GM12878 (cell line): ENCODE measurements around the gene RAPGEF1. TPM values are rescaled to one million over a fixed set of nuclear protein-coding genes. Genes with fewer than 3 reads are reported as not detected.

Source experiments
- CEBPZ ChIP-seq: fragments of 150-350 bp; IDR thresholded peaks from 2 replicates; pipeline ENCODE4 v1.6.1; 2016; ENCODE audit warnings: low read depth, low read length
- KDM1A ChIP-seq: fragments of 200-600 bp; sonication (generic); IDR thresholded peaks from 2 replicates; pipeline ENCODE4 v1.6.1; 2016; ENCODE audit warnings: borderline replicate concordance
- MTA3 ChIP-seq: IDR thresholded peaks from 2 replicates; pipeline ENCODE4 v1.6.1; 2012; ENCODE audit warnings: low read length, inconsistent platforms, borderline replicate concordance
- MYC ChIP-seq: IDR thresholded peaks from 2 replicates; pipeline ENCODE4 v1.6.1; 2011; ENCODE audit warnings: mild to moderate bottlenecking, low read length, moderate library complexity, inconsistent platforms; ENCODE audit not compliant: insufficient read depth, insufficient replicate concordance, insufficient read length, severe bottlenecking
- NRF1 ChIP-seq: conservative IDR thresholded peaks from 2 replicates; pipeline ENCODE4 v1.6.1; 2011; ENCODE audit warnings: mild to moderate bottlenecking, low read depth, low read length, improper control_type of control experiment
- RAD51 ChIP-seq: fragments of 450-650 bp; IDR thresholded peaks from 2 replicates; pipeline ENCODE4 v1.6.1; 2016; ENCODE audit warnings: moderate library complexity, mild to moderate bottlenecking, inconsistent platforms
- SIX5 ChIP-seq: IDR thresholded peaks from 2 replicates; pipeline ENCODE4 v1.6.1; 2011; ENCODE audit warnings: mild to moderate bottlenecking, low read depth, low read length, moderate library complexity; ENCODE audit not compliant: severe bottlenecking
- ZBTB4 ChIP-seq: fragments of 450-650 bp; formaldehyde crosslinking; IDR thresholded peaks from 2 replicates; pipeline ENCODE4 v1.4.0; 2022; ENCODE audit warnings: mild to moderate bottlenecking, moderate library complexity
- polyA plus RNA-seq, 11 experiments: library from polyadenylated mRNA; depleted of rRNA in 4 of 11; unstranded in 6 of 11; stranded (reverse) in 5 of 11; fragments of >200 nt; fragmentation: Nextera tagmentation in 4 of 11; fragmentation: Illumina TruSeq in 1 of 11; extraction: Ambion mirVana in 4 of 11; extraction: Trizol in 1 of 11; gene quantifications; 1 replicate in 1 of 11; 2 replicates in 10 of 11; pipeline versions ENCODE4 v1.2.1 to v1.2.3, GENCODE V29; 2011 to 2016; ENCODE audit warnings: inconsistent platforms in 2 of 11, missing spikeins in 2 of 11, low read depth in 1 of 11
- total RNA-seq, 4 experiments: library from RNA; depleted of rRNA in 3 of 4; stranded (reverse); fragments of >200 nt in 3 of 4; fragmentation: Illumina TruSeq in 1 of 4; extraction: Trizol in 1 of 4; gene quantifications; 2 replicates each; pipeline versions ENCODE4 v1.2.1 to v1.2.3, GENCODE V29; 2013 to 2021

Gene RAPGEF1
- total and polyA plus RNA-seq, 10 of the 15 experiments (the other 5 are each of a cell fraction or from before 2014, with no cell fraction given): 0.42 to 113 (median 45.9) TPM

GRCh38 chr9:131596430-131596743 is 143.5 kb downstream of the RAPGEF1 start (continued):
- TF ChIP-seq SIX5: no peak
- TF ChIP-seq KDM1A: no peak
- TF ChIP-seq RAD51: no peak
- TF ChIP-seq ZBTB4 (CRISPR knock-in tag): no peak
- no peak for TF ChIP-seq MYC
- no peak for TF ChIP-seq CEBPZ
- TF ChIP-seq NRF1: no peak
- TF ChIP-seq MTA3: no peak
- TF ChIP-seq, all 136 proteins: peak for 0
